ENCODE measurements around the gene ZBTB38. TPM values are rescaled to one million over a fixed set of nuclear protein-coding genes. Genes with fewer than 3 reads are reported as not detected.

ZBTB38 gene
- total RNA-seq, 1 experiment from 2014 or later = 17.0 TPM

GRCh38 chr3:141400073-141400971, 32.0 kb downstream of the ZBTB38 start:
- Histone ChIP-seq H4K20me1 (ENCODE audit: low read length) (no peaks in the 10 kb centered on the region), H3K9ac (ENCODE audit: low read length) (no peak overlapping the region), H3K9me2 (replicated peaks; ENCODE audit: low read length) (no peaks in the 10 kb centered on the region), H3K4me1 (ENCODE audit: insufficient read depth, low read length) (peaks cover 27% of the 10 kb centered on the region), H3K36me3 (ENCODE audit: low read depth, low read length) (peaks cover 23% of the 10 kb centered on the region), H3K27ac (ENCODE audit: low read length) (no peak overlapping the region), H3K9me3 (ENCODE audit: low read length) (no peaks in the 10 kb centered on the region), H3K4me3 (ENCODE audit: low read length) (no peak overlapping the region), H3K4me2 (ENCODE audit: low read length) (no peak overlapping the region), H2AFZ (ENCODE audit: low read length) (no peak overlapping the region), H3K79me2 (ENCODE audit: low read length) (no peaks in the 10 kb centered on the region; the same call in 1 of the 2 replicates), H3F3A (ENCODE audit: low read length, unreplicated experiment) (no peaks in the 10 kb centered on the region), H3K27me3 (ENCODE audit: low read length) (no peaks in the 10 kb centered on the region)
- TF ChIP-seq CTCF (conservative IDR thresholded peaks at IDR 0.05; ENCODE audit: low read depth, low read length) = no peak
- TF ChIP-seq EZH2 (IDR thresholded peaks at IDR 0.05; ENCODE audit: low read length, unreplicated experiment) = no peak
- no peak for TF ChIP-seq EZH2phosphoT487 (IDR thresholded peaks at IDR 0.05; ENCODE audit: borderline replicate concordance, low read length)
- ChIA-PET CTCF (no interaction called here), POLR2A (ENCODE audit: unreplicated experiment) (no interaction called here)
- ATAC-seq (no peak), DNase-seq (no peak)
- BruUV-seq (replicated peaks) = no TSS peak
- intact Hi-C loops (cut with micrococcal nuclease) = no loop called here

- TF ChIP-seq CTCF (conservative IDR thresholded peaks at IDR 0.05; ENCODE audit: low read depth, low read length) = no peak
- no peak for TF ChIP-seq EZH2 (IDR thresholded peaks at IDR 0.05; ENCODE audit: low read length, unreplicated experiment)
- no peak for TF ChIP-seq EZH2phosphoT487 (IDR thresholded peaks at IDR 0.05; ENCODE audit: borderline replicate concordance, low read length)
- intact Hi-C loops (cut with micrococcal nuclease) = no loop called here
Observed at GRCh38 chr3:141401095-141401494, 32.8 kb downstream of the ZBTB38 start.

More at GRCh38 chr3:141401095-141401494, 32.8 kb downstream of the ZBTB38 start:
- Histone ChIP-seq H3K36me3 (ENCODE audit: low read depth, low read length) (peaks cover 21% of the 10 kb centered on the region), H3K4me1 (ENCODE audit: insufficient read depth, low read length) (peaks cover 27% of the 10 kb centered on the region), H4K20me1 (ENCODE audit: low read length) (no peaks in the 10 kb centered on the region), H3K4me2 (ENCODE audit: low read length) (no peak overlapping the region), H3K4me3 (ENCODE audit: low read length) (no peak overlapping the region), H3K9ac (ENCODE audit: low read length) (no peak overlapping the region), H3K27me3 (ENCODE audit: low read length) (no peaks in the 10 kb centered on the region), H3K79me2 (ENCODE audit: low read length) (no peaks in the 10 kb centered on the region; the same call in 1 of the 2 replicates), H2AFZ (ENCODE audit: low read length) (no peak overlapping the region), H3K27ac (ENCODE audit: low read length) (no peak overlapping the region), H3F3A (ENCODE audit: low read length, unreplicated experiment) (no peaks in the 10 kb centered on the region), H3K9me3 (ENCODE audit: low read length) (no peaks in the 10 kb centered on the region), H3K9me2 (replicated peaks; ENCODE audit: low read length) (no peaks in the 10 kb centered on the region)
- POLR2A ChIA-PET (ENCODE audit: unreplicated experiment) = no interaction called here
- DNase-seq (no peak), ATAC-seq (no peak)
- CTCF ChIA-PET = interaction anchor here (0.6 to 0.9 kb wide), 4 partner anchors 10 to 382 kb away, joined by 3 read pairs; partner anchors contain the start of gene PXYLP1
- BruUV-seq (replicated peaks) = no TSS peak
